ENCODE measurements around the gene SMYD3.
"Not testable (repeated sequence)": the region's sequence is repeated elsewhere in the genome, so short reads cannot be mapped to it uniquely, and the experiment has no call there.

SMYD3 gene

GRCh38 chr1:245856944-245857531, 650.0 kb downstream of the SMYD3 start:
- no peak for DNase-seq

- no peak for DNase-seq
Measured at GRCh38 chr1:245855846-245856730, 651.0 kb downstream of the SMYD3 start.

GRCh38 chr1:245853291-245853690, 653.8 kb downstream of the SMYD3 start:
- no peak for DNase-seq

GRCh38 chr1:245843101-245843500, 664.0 kb downstream of the SMYD3 start:
- DNase-seq: no peak

- no peak for DNase-seq
Measured at GRCh38 chr1:245842106-245842505, 665.0 kb downstream of the SMYD3 start.

GRCh38 chr1:245840971-245841370, 666.1 kb downstream of the SMYD3 start:
- DNase-seq: no peak

GRCh38 chr1:245837718-245838117, 669.4 kb downstream of the SMYD3 start:
- no peak for DNase-seq

- no peak for DNase-seq
Measured at GRCh38 chr1:245835386-245835785, 671.7 kb downstream of the SMYD3 start.

GRCh38 chr1:245834002-245834401, 673.1 kb downstream of the SMYD3 start:
- DNase-seq: no peak

GRCh38 chr1:245832771-245833527, 674.1 kb downstream of the SMYD3 start:
- no peak for DNase-seq

- DNase-seq: no peak
Measured at GRCh38 chr1:245831518-245831917, 675.6 kb downstream of the SMYD3 start.

GRCh38 chr1:245829826-245830225, 677.3 kb downstream of the SMYD3 start:
- DNase-seq: no peak

GRCh38 chr1:245829194-245829593, 677.9 kb downstream of the SMYD3 start:
- no peak for DNase-seq

GRCh38 chr1:245827301-245827700, 679.8 kb downstream of the SMYD3 start:
- no peak for DNase-seq

- DNase-seq: no peak
Measured at GRCh38 chr1:245825128-245825901, 681.8 kb downstream of the SMYD3 start.

- DNase-seq: no peak
Measured at GRCh38 chr1:245823408-245824147, 683.5 kb downstream of the SMYD3 start.

GRCh38 chr1:245822996-245823395, 684.1 kb downstream of the SMYD3 start:
- no peak for DNase-seq

- DNase-seq: not testable (repeated sequence)
Measured at GRCh38 chr1:245818363-245818762, 688.7 kb downstream of the SMYD3 start.

- not testable (repeated sequence) for DNase-seq
Measured at GRCh38 chr1:245816496-245816895, 690.6 kb downstream of the SMYD3 start.

- no peak for DNase-seq
Measured at GRCh38 chr1:245814651-245815050, 692.4 kb downstream of the SMYD3 start.

GRCh38 chr1:245812278-245812677, 694.8 kb downstream of the SMYD3 start:
- no peak for DNase-seq

GRCh38 chr1:245810789-245811337, 696.2 kb downstream of the SMYD3 start:
- DNase-seq: no peak

Data from DMS79 treated with DMSO at 0.1 percent for 48 hours (cell line).